Right lobe of liver (tissue), 6 donors: ENCODE results near the gene PCNX2. TPM values are rescaled to one million over a fixed set of nuclear protein-coding genes. Genes with fewer than 3 reads are reported as not detected.

Experiments used
- ATAC-seq, 4 donors: fragments of 200-7000 bp; cut with Tn5 transposase; one replicate each; pipeline ENCODE4 v1.9.1; 2020; ENCODE audit warnings: mild to moderate bottlenecking in 4 of 4, moderate library complexity in 4 of 4
- DNase-seq, 3 donors: peaks; one replicate each; pipeline ENCODE4 v3.0.0-alpha.2; 2020
- H3K27ac ChIP-seq, 3 donors: fragments of 200-600 bp; one replicate each; pipeline ENCODE4 v1.8.0; 2022
- H3K27me3 ChIP-seq, 2 donors: fragments of 200-600 bp; one replicate each; pipeline ENCODE4 v1.8.0; 2022
- H3K36me3 ChIP-seq, 4 donors: fragments of 200-600 bp; sonication (generic) in 1 of 4; one replicate each; pipeline versions ENCODE4 v1.5.1 to v1.8.0; 2017 to 2022; ENCODE audit warnings: control low read depth in 1 of 4
- H3K4me1 ChIP-seq, 4 donors: fragments of 200-600 bp; sonication (generic) in 1 of 4; one replicate each; pipeline versions ENCODE4 v1.5.1 to v1.8.0; 2017 to 2022; ENCODE audit warnings: control low read depth in 1 of 4
- H3K4me3 ChIP-seq, 3 donors: fragments of 200-600 bp; one replicate each; pipeline ENCODE4 v1.8.0; 2022
- H3K9me3 ChIP-seq, 4 donors: fragments of 200-600 bp; sonication (generic) in 1 of 4; one replicate each; pipeline versions ENCODE4 v1.5.1 to v1.8.0; 2017 to 2022; ENCODE audit warnings: control low read depth in 1 of 4
- POLR2A ChIP-seq: fragments of 450-650 bp; IDR thresholded peaks from one replicate; pipeline ENCODE4 v1.6.1; 2017; ENCODE audit warnings: antibody characterized with exemption, mild to moderate bottlenecking
- WGBS: methylation state at CpG from one replicate; pipeline ENCODE4 v1.1.6; 2018; ENCODE audit warnings: low coverage, low lambda C conversion rate; ENCODE audit not compliant: insufficient coverage; ENCODE audit errors: missing lambda C conversion rate; 5-methylcytosine and 5-hydroxymethylcytosine counted together
- intact Hi-C, 2 donors: fragments of 100-400 bp; cut with DNase I; formaldehyde crosslinking; loops; one replicate each; pipeline versions ENCODE4 v1.11.2 to v1.14.1; 2022
- total RNA-seq, 6 experiments: library from RNA; depleted of rRNA in 2 of 6; stranded (reverse); fragments of >200 nt in 2 of 6; fragmentation: NEBNext Ultra II Directional in 3 of 6; extraction: Animal tissue kit (Norgen Biotek cat#: 25700) in 3 of 6; gene quantifications; one replicate each; pipeline versions ENCODE4 v1.1.0 to v1.2.4, GENCODE V29; 2016 to 2023
- TF ChIP-seq, protein P1 (sequence below), 4 donors: fragments of 200-600 bp in 3 of 4; fragments of 450-650 bp in 1 of 4; IDR thresholded peaks; one replicate each; pipeline versions ENCODE4 v1.5.1 to v1.8.0; 2016 to 2022; ENCODE audit warnings: antibody characterized with exemption in 4 of 4, mild to moderate bottlenecking in 2 of 4
- donor health status: DM: no; HTN: yes; CAD: no.
- donor health status: DM: no; HTN: no; CAD: no.
- donor health status: DM: no; HTN: no; CAD: no.
- donor health status: DM: no; HTN: yes; CAD: no.
- donor health status: DM: no; HTN: yes; CAD: no.

Gene PCNX2
- total RNA-seq, 6 experiments from 2014 or later: 0.35 to 3.4 (median 0.82) TPM

DNA sequence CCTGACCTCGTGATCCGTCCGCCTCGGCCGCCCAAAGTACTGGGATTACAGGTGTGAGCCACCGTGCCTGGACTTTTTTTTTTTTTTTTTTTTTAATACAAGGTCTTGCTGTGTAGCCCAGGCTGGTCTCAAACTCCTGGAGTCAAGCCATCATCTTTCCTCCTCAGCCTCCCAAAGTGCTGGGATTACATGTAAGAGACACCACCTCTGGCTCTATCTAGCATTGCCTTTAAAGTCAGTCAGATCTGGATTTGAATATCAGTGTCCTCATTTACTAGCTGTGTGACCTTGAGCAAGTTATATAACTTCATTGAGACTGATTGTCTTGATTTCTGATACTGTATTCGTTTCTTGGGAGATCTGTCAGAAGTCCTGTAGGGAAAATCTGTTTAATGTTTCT lies 38.6 kb upstream of the PCNX2 start:
- no peak for DNase-seq
- Histone ChIP-seq H3K27ac (no peak overlapping the region), H3K4me1 (peaks cover 0 to 20% (median 4%) of the 10 kb centered on the region in 4 donors), H3K36me3 (no peaks in the 10 kb centered on the region), H3K4me3 (no peak overlapping the region), H3K27me3 (no peaks in the 10 kb centered on the region), H3K9me3 (no peaks in the 10 kb centered on the region)
- no peak for ATAC-seq
- no peak for TF ChIP-seq POLR2A
- TF ChIP-seq, protein P1, sequence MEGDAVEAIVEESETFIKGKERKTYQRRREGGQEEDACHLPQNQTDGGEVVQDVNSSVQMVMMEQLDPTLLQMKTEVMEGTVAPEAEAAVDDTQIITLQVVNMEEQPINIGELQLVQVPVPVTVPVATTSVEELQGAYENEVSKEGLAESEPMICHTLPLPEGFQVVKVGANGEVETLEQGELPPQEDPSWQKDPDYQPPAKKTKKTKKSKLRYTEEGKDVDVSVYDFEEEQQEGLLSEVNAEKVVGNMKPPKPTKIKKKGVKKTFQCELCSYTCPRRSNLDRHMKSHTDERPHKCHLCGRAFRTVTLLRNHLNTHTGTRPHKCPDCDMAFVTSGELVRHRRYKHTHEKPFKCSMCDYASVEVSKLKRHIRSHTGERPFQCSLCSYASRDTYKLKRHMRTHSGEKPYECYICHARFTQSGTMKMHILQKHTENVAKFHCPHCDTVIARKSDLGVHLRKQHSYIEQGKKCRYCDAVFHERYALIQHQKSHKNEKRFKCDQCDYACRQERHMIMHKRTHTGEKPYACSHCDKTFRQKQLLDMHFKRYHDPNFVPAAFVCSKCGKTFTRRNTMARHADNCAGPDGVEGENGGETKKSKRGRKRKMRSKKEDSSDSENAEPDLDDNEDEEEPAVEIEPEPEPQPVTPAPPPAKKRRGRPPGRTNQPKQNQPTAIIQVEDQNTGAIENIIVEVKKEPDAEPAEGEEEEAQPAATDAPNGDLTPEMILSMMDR (IDR thresholded peaks at IDR 0.05): no peak
- intact Hi-C loops: no loop called here
- 84% methylated on average over 7 of the region's 7 CpGs for WGBS

DNA sequence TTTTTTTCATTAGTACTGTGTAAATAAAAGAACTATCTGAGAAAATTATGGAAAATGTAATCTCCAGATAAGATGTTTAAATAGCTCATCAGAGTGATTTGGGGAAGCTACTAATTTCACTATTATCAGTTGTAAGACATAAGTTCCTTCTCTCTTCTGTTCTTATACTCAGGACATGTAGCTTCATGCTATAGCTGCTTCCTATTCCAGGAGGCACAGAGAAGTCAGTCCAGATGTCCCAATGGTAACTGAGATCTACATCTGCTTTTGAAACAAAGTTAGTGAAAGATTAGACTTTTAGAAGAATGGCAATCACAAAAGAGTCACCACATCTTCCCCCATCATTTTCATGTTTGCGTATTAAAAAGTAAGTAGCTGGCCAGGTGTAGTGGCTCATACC lies 37.6 kb upstream of the PCNX2 start:
- Histone ChIP-seq H3K4me1 (peaks cover 0 to 23% (median 4%) of the 10 kb centered on the region in 4 donors), H3K27me3 (no peaks in the 10 kb centered on the region), H3K4me3 (no peak overlapping the region), H3K36me3 (no peaks in the 10 kb centered on the region), H3K9me3 (no peaks in the 10 kb centered on the region), H3K27ac (no peak overlapping the region)
- DNase-seq (no peak), ATAC-seq (no peak)
- WGBS: 86% methylated on average over 1 of the region's 1 CpG
- no peak for TF ChIP-seq POLR2A
- TF ChIP-seq, protein P1 (IDR thresholded peaks at IDR 0.05): no peak
- intact Hi-C loops: no loop called here

DNA sequence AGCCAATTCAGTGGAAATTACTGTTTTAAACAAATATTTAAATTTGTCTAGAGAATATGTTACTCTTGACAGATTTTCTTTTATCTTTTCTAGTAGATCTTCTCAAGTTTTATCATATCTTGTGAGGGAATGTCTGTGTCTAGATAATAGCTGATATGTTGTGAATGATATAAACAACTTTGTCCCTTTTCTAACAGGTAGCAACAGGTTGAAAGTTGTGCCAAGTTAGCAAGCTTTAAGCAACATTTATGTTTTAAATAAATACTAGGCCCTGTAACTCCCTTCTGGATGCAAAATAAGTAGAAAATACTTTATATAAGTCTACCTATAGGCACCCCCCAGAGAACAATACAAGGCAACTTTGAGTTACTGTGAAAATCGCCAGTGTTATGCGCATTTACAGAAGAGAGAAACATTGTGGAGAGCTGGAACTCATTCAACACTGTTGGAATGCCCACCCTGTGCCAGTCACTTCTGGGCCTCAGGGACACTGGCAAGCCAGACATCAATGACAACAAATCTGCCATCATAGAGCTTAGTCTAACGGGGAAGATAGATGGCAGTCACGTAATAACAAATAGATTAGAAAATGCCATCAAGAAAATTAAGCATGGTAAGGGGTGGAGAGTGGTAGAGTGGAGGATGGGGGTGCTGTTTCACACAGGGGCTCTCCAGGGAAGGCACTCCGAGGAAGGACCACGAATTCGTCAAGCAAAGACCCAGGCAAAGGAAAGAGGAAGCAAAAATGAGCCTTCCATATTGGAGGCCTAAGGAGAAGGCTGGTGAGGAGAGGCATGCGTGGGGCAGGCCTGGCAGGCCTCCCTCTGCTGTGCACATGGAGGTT lies 36.4 kb upstream of the PCNX2 start:
- no peaks in the 10 kb centered on the region for H3K36me3 ChIP-seq
- no peak overlapping the region for H3K4me3 ChIP-seq
- ATAC-seq (no peak), DNase-seq (no peak)
- intact Hi-C loops: no loop called here
- 83% methylated on average over 8 of the region's 8 CpGs for WGBS
- no peaks in the 10 kb centered on the region for H3K9me3 ChIP-seq
- peaks cover 0 to 23% (median 4%) of the 10 kb centered on the region in 4 donors for H3K4me1 ChIP-seq
- no peaks in the 10 kb centered on the region for H3K27me3 ChIP-seq
- TF ChIP-seq POLR2A: no peak
- TF ChIP-seq, protein P1 (IDR thresholded peaks at IDR 0.05): no peak
- H3K27ac ChIP-seq: no peak overlapping the region

DNA sequence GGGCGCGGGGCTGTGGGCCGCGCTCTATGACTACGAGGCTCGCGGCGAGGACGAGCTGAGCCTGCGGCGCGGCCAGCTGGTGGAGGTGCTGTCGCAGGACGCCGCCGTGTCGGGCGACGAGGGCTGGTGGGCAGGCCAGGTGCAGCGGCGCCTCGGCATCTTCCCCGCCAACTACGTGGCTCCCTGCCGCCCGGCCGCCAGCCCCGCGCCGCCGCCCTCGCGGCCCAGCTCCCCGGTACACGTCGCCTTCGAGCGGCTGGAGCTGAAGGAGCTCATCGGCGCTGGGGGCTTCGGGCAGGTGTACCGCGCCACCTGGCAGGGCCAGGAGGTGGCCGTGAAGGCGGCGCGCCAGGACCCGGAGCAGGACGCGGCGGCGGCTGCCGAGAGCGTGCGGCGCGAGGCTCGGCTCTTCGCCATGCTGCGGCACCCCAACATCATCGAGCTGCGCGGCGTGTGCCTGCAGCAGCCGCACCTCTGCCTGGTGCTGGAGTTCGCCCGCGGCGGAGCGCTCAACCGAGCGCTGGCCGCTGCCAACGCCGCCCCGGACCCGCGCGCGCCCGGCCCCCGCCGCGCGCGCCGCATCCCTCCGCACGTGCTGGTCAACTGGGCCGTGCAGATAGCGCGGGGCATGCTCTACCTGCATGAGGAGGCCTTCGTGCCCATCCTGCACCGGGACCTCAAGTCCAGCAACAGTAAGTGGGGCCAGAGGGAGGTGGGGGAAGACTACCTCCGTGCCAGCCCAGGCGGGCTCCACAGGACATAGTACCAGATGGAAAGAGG lies 32.8 kb upstream of the PCNX2 start:
- 0% methylated on average over 16 of the region's 96 CpGs for WGBS
- peak; percentile 1 to 28 (median 12) for ATAC-seq
- no peaks in the 10 kb centered on the region for H3K27me3 ChIP-seq
- peaks cover 0 to 31% (median 4%) of the 10 kb centered on the region in 4 donors for H3K4me1 ChIP-seq
- intact Hi-C loops: no loop called here
- peak overlapping the region in 2 of 3 donors; percentile 27 to 36 for H3K27ac ChIP-seq
- TF ChIP-seq, protein P1 (IDR thresholded peaks at IDR 0.05): no peak
- TF ChIP-seq POLR2A: no peak
- H3K4me3 ChIP-seq: peak overlapping the region; percentile 73 to 79 (median 78)
- H3K9me3 ChIP-seq: no peaks in the 10 kb centered on the region
- H3K36me3 ChIP-seq: no peaks in the 10 kb centered on the region
- peak; percentile 45 to 60 (median 55) for DNase-seq
